GM21717 (cell line): ENCODE data around the gene GGT1.
"Not testable (repeated sequence)": the region's sequence is repeated elsewhere in the genome, so short reads cannot be mapped to it uniquely, and the experiment has no call there.

Source experiments
- ATAC-seq: cut with Tn5 transposase; IDR thresholded peaks from one replicate; pipeline ENCODE4 v1.9.1; 2021; ENCODE audit warnings: mild to moderate bottlenecking, moderate library complexity; ENCODE audit not compliant: unreplicated experiment

Gene GGT1

DNA sequence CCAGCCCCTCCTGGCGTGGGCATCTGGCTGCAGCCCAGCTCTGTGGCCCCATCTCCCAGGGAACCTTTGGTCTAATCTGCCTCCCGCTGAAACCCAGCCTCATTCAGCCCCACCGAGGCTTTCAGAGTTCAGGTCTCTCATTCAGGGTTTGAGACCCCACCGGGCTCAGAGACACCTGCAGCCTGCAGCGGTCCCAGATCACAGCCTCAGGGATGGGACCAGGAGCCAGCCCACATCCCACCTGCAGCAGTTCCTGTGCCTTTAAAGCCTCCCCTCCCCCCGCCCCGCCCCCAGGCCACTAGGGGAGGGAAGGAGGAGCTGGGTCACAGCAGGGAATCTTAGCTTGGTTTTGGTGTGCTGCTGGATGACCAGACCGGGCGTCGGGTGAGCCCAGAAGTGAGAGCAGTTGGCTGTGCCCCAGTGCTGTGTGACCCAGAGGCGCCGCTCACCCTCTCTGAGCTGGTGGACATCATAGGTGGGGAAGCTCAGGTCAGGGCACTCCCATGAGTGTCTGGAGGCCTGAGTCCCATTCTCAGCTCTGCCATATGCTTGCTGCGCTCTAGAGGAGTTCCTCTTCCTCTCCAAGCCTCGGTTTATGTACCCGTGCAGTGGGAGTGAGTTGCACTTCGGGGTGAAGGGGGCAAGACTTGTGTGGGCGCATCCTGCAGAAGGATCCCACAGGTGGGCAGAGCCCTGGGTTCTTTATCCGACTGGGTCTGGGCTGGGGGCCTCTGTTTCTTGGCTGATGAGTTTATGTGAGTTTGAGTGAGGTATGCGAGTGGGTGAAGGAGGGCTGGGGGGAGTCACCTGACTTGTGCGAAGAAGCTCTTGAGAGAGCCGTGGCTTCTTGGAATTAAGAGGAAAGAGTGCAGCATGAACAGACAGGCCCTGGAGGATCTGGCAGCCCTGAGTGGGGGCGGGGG, at the start of gene GGT1:
Gene GGT1, plus strand, starts transcription at position 347 of the 923 bp plus-strand sequence. CDS start 7,889 bp downstream, outside the sequence.
- ATAC-seq: not testable (repeated sequence)

DNA sequence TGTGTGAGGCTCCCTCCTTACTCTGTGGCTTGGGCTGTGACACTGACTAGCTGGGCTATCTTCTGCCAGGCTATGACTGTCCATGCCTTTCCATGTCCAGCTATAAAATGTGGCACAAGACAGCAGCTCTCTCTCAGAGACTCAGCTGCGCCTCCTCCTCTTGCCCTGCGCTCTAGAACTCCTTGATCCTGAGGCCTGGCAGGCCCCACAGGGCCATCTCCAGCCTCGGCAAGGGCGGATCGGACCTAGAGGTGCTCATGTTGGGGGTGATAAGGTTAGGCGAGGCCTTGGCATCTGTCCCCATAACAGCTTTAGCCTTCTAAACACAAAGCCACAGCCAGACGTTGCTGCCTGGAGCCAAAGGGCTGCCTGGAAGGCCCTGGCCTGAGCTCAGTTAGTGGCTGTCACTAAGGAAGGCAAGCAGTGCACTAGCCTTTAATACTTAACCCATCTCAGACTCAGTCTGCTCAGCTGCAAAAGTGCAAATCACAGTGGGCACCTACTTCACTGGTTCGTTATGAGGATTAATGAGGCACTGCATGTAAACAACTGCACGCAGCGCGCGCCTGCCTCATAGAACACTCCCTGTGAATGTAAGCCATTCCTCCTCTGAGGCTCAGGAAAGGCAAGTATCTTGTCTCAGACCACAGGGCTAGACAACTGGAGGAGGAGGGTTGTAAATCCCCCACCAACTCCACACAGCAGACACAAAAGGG, 49.2 kb upstream of the GGT1 start:
- ATAC-seq: no peak

DNA sequence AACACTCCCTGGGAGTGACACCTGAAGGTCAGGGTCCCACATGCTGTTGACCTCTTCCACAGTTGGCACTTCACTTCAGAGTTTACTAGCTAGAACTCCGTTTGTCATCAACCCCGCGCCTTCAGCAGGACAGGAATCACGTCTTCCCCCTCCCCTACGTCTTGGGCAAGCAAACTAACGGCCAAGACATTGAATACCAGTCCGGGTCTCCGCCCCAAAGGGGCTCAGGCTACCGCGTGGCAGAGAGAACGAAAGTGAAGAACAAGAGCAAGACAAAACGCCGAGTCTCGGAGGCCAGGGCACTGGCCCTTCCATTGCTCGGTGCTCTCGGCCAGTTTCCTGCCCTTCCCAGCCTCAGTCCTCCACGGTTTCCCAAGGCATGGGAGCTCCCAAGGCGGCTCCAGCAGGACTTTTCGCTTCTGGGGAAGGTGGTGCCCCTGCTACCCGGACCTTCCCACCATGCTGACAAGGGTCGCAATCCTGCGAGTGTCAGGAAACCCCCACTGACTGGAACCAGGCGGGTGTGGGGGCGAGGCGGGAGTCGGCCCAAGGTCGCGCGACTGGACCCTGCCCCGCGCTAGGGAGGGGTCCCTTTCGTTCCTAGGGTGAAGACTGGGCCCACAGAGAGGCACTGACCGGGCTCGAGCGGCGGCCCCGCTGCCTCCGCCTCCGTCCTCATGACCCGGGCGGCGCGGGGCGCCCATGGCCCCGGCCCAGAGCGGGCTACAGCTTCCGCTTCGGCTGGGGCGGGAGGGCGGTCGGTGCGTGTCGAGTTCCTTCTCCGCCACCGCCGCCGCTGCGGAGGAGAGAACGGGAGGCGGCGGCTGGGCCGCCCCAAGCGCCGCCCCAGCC, 48.5 kb upstream of the GGT1 start, which contains the start of gene GUCD1:
Gene GUCD1, minus strand, starts transcription at position 826 of the 852 bp plus-strand sequence. Its CDS starts 147 bp downstream, at position 679.
- ATAC-seq: peak; percentile 15

DNA sequence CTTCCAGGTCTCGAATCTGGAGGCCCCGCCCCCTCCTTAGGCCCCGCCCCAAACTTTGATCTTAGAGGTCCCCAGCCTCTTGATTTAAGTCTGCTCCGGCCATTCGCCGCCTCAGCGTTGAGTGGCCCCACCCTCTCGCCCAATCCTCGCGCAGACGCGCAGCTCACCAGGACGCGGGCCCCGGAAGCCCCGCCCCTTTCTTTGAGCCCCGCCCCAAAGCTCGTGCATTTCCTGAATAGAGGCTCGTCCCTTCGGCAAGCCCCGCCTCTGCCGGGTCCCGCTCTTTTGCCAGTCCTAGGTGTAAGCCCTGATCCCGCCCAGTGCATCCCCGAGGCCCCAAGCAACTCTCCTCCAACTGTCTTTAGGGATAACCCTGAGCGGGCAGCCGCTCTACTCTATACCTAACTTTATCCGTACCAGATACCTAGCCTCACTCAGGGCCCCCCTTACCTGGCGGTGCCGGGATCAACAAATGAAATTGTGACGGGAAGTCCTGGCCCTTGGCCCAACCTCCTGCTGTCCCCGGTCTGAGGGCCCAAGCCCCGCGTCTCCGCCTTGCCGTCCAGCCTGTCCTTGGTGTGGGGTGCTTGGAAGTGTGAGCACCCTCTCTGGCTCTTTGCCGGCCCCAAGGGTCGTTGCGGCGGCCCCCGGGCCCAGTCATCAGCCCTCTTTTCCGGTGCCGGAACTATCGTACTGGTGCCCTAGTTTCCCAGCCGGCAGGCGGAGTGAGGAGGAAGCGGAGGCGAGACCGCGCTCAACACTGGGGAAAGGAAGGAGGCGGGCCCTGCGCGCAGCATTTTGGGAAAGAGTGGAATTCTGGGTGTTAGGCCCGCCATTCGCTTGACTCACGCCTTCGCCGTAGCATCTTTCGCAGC, 47.6 kb upstream of the GGT1 start, which contains the start of gene SNRPD3:
Gene SNRPD3, plus strand, starts transcription at position 835 of the 875 bp plus-strand sequence. CDS start 1,676 bp downstream, outside the sequence.
- peak; percentile 63 for ATAC-seq

DNA sequence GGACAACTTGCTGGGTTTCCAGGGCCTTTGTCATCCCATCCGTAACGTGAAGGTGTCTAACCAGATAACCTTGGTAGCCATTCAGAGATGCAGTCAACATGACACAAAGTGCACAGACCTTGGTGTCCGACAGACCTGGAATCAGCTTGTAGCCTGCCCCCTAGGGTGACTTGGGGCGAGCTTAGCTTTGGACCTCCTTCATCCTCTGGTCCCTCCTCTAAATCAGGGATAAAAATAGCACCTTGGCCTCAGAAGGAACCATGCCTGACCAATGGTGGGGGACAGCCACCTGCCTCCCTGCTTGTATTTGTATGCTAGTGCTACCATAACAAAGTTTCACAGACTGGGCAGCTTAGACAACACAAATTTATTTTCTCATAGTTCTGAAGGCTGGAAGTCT, 43.5 kb upstream of the GGT1 start:
- no peak for ATAC-seq

DNA sequence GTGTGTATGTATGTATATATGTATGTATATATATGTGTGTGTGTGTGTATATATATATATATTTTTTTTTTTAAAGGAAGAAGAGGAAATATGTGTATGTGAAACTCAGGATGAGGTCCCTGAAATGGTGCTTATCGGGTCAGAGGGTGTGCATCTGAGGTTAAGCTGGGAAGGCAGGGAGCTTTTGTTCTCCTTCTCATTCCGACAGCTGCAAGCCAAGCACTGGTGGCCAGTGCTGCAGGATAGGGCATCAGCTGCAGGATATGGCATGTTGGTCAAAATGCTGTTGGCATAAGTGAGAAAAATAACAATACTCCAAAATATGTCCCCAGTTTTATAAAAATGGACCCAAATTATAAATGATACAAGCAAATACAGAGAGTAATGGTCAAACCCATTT, 39.7 kb upstream of the GGT1 start:
- ATAC-seq: no peak

DNA sequence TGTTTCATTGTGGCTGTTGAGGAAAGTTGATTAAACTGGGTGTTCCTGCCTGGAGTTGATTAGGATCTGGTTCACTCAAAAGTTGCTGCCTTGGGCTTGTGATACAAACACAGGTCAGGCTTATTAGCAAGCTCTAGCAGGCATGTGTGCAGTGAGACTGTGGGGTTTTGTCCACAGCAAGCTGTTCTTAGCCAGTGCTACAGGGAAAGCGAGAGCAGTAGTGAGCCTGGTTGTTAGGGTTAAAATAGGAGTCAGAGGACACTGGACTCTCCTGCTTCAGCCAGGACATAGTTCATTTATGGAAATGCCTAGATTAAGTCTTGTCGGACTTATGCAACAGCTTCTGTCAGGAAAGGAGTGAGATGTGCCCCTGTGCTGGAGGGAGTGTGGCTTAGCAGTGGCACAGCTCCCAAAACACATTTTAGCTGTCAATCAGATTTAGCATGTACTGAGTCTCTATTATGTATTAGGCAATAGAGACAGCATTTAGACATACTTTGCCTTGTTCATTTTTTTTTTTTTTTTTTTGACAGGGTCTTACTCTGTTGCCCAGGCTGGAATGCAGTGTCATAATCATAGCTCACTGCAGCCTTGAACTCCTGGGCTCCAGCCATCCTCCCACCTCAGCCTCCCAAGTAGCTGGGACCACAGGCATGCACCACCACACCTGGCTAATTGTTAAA, 38.5 kb upstream of the GGT1 start:
- no peak for ATAC-seq

DNA sequence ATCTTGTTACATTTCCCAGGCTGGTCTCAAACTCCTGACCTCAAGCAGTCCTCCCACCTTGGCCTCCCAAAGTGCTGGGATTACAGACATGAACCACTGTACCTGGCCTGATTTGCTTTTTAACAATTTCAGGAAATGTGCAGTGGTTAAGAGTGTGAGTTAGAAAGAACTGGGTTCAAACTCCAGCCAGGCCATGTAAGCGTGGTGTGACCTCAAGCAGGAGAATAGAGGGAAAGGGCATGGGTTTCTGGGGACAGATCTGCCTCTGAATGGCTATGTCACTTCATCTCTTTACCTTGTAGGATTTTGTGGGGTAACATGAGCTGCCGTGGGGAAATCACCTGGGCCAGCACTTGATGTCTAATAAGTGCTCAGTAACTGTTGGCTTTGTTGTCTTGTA, 37.9 kb upstream of the GGT1 start:
- no peak for ATAC-seq

DNA sequence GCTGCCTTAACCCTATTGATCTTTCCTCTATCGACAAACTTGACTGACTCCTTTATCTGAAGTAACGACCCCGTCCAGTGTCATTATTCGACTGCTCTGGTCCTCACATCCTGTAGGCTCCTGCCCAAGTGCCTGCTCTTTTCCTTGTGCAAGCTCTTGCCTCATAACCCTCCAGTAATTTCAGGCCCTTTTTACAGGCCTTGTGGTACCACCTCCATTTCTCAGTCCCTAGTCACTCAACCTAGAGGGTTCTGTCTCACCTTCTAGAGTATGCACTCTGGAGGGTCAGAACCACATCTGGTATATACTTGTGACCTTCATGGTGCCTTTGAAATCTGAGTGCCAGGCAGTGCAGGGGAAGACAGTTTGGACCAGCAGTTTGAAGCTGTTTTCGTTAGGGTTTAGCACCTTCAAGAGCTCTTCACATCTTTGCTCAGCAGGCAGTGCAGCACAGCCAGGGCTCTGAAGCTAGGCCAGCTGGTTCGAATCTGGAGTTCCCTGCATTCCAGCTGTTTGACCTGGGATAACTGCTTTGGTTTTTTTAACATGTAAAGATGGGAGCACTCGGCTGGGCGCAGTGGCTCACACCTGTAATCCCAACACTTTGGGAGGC, 36.0 kb upstream of the GGT1 start:
- ATAC-seq: no peak

DNA sequence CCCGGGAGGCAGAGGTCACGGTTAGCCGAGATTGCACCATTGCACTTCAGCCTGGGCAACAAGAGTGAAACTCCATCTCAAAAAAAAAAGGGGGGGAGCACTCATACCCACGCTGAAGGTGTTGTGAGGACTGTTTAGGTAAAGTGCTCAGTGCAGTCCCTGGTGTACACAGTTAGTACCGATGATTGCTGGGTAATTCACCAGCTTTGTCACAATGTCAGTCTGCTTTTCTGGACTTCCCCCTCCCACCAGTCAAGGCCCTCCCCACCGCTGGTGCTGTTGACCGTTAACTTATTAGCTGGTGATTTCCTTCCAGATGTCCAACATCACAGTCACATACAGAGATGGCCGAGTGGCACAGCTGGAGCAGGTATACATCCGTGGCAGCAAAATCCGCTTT, 35.3 kb upstream of the GGT1 start:
- ATAC-seq: no peak

DNA sequence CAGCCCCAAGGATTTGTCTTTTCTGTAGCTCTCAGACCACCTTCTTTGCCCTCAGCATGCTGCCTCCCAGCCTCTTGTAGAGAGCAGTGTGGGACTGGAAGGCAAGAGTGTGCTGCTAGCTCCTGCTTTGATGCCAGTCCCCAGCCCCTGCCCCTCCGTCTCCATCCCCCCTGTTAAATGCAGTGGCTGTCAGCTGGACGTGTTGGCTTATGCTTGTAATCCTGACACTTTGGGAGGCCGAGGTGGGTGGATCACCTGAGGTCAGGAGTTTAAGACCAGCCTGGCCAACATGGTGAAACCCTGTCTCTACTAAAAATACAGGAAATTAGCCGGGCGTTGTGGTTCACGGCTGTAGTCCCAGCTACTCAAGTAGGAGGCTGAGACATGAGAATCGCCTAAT, 31.7 kb upstream of the GGT1 start:
- ATAC-seq: no peak

DNA sequence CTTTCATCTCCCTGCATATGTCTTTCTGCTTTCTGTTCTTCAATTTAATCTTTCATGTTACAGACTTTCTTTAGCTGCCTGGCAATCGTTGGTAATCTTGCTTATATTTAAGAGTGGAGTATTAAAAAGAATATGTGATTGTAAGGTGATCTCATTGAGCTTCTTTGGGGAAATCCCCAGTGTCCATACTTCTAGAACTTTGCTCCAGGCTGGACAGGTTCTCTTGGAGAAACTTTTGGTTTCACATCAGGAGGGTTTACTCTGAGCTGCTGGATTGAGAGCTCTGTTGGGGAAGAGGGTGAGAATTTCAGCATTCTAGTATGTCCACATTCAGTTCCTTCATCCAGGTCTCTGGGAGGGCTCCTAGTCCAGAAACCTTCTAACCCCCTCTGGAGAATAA, 26.2 kb upstream of the GGT1 start:
- no peak for ATAC-seq

DNA sequence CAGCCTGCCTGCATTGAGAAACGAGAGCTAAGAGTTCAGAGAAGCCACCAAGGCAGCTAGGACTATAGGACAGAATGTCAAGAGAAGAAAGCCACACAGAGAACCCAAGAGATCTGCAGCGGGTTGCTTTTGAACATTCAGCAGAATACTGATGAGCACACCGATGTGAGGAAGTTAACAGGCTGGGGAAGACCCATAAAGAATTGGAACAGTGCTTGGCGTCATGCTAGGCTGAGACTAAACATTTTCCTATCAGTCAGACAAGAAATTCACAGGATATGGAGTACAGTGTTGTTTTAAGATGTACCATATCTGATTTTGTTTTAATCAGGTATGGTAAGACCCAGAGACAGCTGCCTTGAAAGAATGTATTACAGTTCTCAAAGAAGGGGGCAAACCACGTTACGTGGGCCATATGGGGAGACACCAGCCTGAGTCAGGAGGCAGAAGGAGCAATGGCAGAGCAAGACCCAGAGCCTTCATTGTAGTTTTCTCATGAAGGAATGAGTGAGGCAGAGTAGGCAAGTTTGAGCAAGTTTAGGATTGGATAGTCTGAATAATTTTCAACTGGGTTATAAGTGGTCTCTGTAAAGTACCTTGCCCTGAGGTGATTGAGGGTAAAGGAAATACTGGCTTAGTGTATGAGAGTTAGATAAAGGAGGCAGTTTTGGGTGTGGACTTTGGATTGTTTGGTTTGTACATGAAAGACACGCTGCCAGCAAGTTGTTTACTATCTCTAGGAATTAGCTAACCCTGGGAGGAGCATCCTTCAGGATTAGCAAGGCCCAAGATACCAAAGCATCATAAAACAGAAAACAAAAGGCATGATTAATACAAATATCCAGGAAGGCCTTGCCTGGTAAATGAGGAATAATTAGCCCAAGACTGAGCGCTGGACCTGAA, 24.4 kb upstream of the GGT1 start:
- no peak for ATAC-seq

DNA sequence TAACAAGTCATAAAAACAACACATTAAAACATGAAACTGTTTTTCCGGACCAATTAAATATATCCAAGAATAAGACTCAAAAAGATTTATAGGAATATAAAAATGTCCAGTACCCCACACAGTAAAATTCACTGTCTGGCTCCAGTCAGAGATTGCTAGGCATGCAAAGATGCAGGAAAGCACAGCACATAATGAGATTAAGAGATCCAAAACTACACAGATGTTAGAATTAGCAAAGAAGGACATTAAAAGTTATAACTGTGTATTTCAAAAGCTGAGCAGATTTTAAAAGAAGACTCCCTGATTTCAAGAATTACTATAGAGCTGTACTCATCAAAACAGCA, 23.8 kb upstream of the GGT1 start:
- no peak for ATAC-seq

DNA sequence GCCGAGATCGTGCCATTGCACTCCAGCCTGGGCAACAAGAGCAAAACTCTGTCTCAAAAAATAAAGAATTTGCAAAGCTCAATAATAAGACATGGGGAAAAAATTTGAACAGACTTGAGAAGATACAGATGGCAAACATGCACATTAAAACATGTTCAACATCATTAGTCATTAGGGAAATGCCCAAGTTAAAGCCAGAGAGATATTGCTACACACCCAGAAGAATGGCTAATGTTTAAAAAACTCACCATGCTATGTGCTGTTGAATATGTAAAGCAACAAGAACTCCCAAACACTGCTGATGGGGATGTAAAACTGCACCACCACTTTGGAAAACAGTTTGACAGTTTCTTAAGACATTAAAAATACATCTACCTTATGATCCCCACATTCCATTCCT, 22.7 kb upstream of the GGT1 start:
- ATAC-seq: no peak

DNA sequence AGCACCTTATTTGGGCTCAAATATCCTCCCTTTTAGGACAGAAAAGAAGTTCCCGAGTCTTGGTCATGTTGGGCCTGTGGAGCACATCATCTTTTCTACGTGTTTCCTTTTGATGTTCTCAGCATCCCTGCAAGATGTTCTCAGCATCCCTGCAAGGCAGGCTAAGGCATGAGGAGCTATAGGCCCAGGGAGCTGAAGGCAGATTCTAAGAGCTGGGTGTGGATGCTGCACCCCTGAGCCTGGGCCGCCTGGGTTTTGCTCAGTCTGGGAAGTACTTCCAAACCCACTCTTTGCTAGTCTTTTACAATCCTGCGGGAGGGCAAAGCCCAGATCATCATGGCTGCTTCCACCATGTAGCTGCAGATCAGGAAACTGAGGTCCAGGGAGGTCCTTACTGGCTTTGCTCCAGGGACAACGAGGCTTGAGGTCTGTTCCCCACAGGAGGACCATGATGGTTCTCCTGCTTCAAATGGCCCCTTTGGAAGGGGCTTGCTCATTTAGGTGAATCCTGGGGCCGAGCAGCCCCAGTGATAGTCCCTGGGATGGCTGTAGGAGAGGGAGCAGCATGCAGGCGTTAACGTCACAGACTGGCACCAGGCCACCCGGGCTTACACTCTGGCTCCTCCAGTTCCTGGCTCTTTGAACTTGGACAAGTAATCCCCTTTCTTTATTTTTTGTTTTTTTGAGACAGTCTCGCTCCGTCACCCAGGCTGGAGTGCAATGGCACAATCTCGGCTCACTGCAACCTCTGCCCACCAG, 20.8 kb upstream of the GGT1 start:
- ATAC-seq: no peak
